Measurements from ENCODE around the gene ANXA9.

- TF ChIP-seq CTCF (IDR thresholded peaks at IDR 0.05; ENCODE audit: low read depth, low read length) (no peak), EZH2phosphoT487 (IDR thresholded peaks at IDR 0.05; ENCODE audit: low read depth) (no peak)
Measured at GRCh38 chr1:151035167-151035566, 53.1 kb downstream of the ANXA9 start.

Data from OCI-LY3 (cell line).